Measurements from ENCODE around the gene BBIP1. TPM values are rescaled to one million over a fixed set of nuclear protein-coding genes. Genes with fewer than 3 reads are reported as not detected.
A peak's percentile ranks its signal among the peaks of the same experiment; 100 is the strongest.

Gene BBIP1
- polyA plus RNA-seq, 1 donor from 2014 or later = 73.3 TPM

DNA sequence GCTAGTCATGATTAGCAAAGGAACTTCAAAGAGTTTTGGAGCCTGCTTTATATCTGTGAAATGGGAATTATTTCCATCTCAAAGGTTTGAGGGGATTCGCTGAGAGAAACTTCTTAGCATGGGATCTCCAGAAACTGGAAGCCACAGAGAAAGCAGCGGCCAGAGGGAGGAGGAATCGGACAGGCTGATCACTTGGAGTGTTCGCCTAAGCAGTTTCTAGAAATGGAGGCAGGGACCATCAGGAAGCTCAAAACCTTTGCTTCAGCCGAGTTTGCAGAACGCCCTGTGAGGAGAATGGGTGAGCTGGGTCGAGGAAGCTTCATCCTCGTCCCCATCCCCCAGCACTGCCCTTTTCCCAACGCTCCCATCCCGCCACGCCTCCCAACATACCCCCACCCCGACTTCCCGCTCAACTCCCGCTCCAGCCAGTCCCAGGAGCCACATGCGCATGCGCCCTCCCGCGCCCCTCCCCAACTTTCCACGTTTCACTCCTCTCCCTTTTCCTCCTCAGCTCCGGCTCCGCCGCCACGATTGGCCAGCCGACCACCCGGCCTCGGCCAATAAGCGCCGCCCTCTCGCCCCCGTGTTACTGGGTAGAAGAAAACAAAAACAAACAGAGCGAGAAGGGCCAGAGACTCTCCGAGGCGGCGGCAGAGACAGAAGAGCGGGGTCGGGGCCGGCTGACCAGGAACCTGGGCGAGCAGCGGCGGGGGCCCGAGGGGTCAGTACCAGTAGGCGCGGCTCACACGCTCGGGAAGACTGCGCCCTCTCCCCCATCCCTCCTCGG lies 47.5 kb downstream of the BBIP1 start, which contains the start of gene PDCD4:
PDCD4 (plus strand) TSS at position 631 of the 787 bp plus-strand sequence. CDS start 4,100 bp downstream, outside the sequence.
- Histone ChIP-seq H3K9me3 (ENCODE audit: low read length) (no peaks in the 10 kb centered on the region), H4K20me1 (ENCODE audit: insufficient read depth) (no peaks in the 10 kb centered on the region), H3K4me3 (ENCODE audit: low read length) (peak within 1 kb of the TSS; percentile 87), H3F3A (ENCODE audit: insufficient read depth, low read length, poor library complexity, severe bottlenecking) (no peaks in the 10 kb centered on the region), H3K27ac (ENCODE audit: low read length) (peak within 1 kb of the TSS; percentile 87), H3K9me2 (ENCODE audit: insufficient read depth, low read length) (no peaks in the 10 kb centered on the region), H3K27me3 (ENCODE audit: insufficient read depth, low read depth, low read length) (no peaks in the 10 kb centered on the region), H2AFZ (ENCODE audit: low read depth, low read length) (peak within 1 kb of the TSS; percentile 74), H3K36me3 (ENCODE audit: insufficient read depth, low read length) (no peaks in the 10 kb centered on the region), H3K79me2 (replicated peaks; ENCODE audit: insufficient read depth, low read length) (peaks cover 38% of the 10 kb centered on the region), H3K9ac (ENCODE audit: low read length) (peak within 1 kb of the TSS; percentile 90), H3K4me2 (ENCODE audit: low read length) (peak within 1 kb of the TSS; percentile 66)
- TF ChIP-seq MXI1 (conservative IDR thresholded peaks at IDR 0.05; ENCODE audit: poor library complexity, severe bottlenecking) (no peak), REST (IDR thresholded peaks at IDR 0.05; ENCODE audit: borderline replicate concordance) (peak; percentile 83), CTCF (IDR thresholded peaks at IDR 0.05; ENCODE audit: poor library complexity, severe bottlenecking) (no peak), EP300 (conservative IDR thresholded peaks at IDR 0.05; ENCODE audit: poor library complexity, severe bottlenecking) (no peak), TAF1 (IDR thresholded peaks at IDR 0.05; ENCODE audit: low read depth) (no peak), RAD21 (conservative IDR thresholded peaks at IDR 0.05) (peak; percentile 41), SMC3 (conservative IDR thresholded peaks at IDR 0.05; ENCODE audit: poor library complexity) (peak; percentile 36), POLR2AphosphoS5 (IDR thresholded peaks at IDR 0.05) (peak; percentile 93), EZH2 (IDR thresholded peaks at IDR 0.05; ENCODE audit: borderline replicate concordance, insufficient read depth, low read length, poor library complexity, severe bottlenecking) (no peak)

- H3K9ac ChIP-seq (ENCODE audit: low read length) = peak overlapping the region; percentile 90
- peaks cover 32% of the 10 kb centered on the region for H3K79me2 ChIP-seq (replicated peaks; ENCODE audit: insufficient read depth, low read length)
- H3K4me3 ChIP-seq (ENCODE audit: low read length) = peak overlapping the region; percentile 87
- H3K9me2 ChIP-seq (ENCODE audit: insufficient read depth, low read length) = no peaks in the 10 kb centered on the region
- H3K27me3 ChIP-seq (ENCODE audit: insufficient read depth, low read depth, low read length) = no peaks in the 10 kb centered on the region
- TF ChIP-seq TAF1 (IDR thresholded peaks at IDR 0.05; ENCODE audit: low read depth) = no peak
- TF ChIP-seq EZH2 (IDR thresholded peaks at IDR 0.05; ENCODE audit: borderline replicate concordance, insufficient read depth, low read length, poor library complexity, severe bottlenecking) = no peak
- no peak for TF ChIP-seq CTCF (IDR thresholded peaks at IDR 0.05; ENCODE audit: poor library complexity, severe bottlenecking)
- TF ChIP-seq MXI1 (conservative IDR thresholded peaks at IDR 0.05; ENCODE audit: poor library complexity, severe bottlenecking) = no peak
- no peak for TF ChIP-seq REST (IDR thresholded peaks at IDR 0.05; ENCODE audit: borderline replicate concordance)
- no peak for TF ChIP-seq EP300 (conservative IDR thresholded peaks at IDR 0.05; ENCODE audit: poor library complexity, severe bottlenecking)
- no peak for TF ChIP-seq RAD21 (conservative IDR thresholded peaks at IDR 0.05)
- no peak for TF ChIP-seq SMC3 (conservative IDR thresholded peaks at IDR 0.05; ENCODE audit: poor library complexity)
- TF ChIP-seq POLR2AphosphoS5 (IDR thresholded peaks at IDR 0.05) = no peak
- H3K27ac ChIP-seq (ENCODE audit: low read length) = peak overlapping the region; percentile 87
- no peaks in the 10 kb centered on the region for H3K36me3 ChIP-seq (ENCODE audit: insufficient read depth, low read length)
- H2AFZ ChIP-seq (ENCODE audit: low read depth, low read length) = no peak overlapping the region
- no peaks in the 10 kb centered on the region for H3K9me3 ChIP-seq (ENCODE audit: low read length)
- no peaks in the 10 kb centered on the region for H3F3A ChIP-seq (ENCODE audit: insufficient read depth, low read length, poor library complexity, severe bottlenecking)
- no peaks in the 10 kb centered on the region for H4K20me1 ChIP-seq (ENCODE audit: insufficient read depth)
- H3K4me2 ChIP-seq (ENCODE audit: low read length) = peak overlapping the region; percentile 43
Measured at GRCh38 chr10:110870823-110871297, 48.1 kb downstream of the BBIP1 start.
